Measurements from ENCODE around the gene EMSY. TPM values are rescaled to one million over a fixed set of nuclear protein-coding genes. Genes with fewer than 3 reads are reported as not detected.

The EMSY gene
- polyA plus RNA-seq, 1 donor (not counting 4 experiments of a cell fraction or from before 2014, with no cell fraction given): 11.3 TPM

- Histone ChIP-seq H4K20me1 (ENCODE audit: control insufficient read depth, extremely low read depth, insufficient read depth, low read length) (no peaks in the 10 kb centered on the region), H3K27me3 (ENCODE audit: control insufficient read depth, extremely low read depth, insufficient read depth, low read length) (no peaks in the 10 kb centered on the region), H2AFZ (ENCODE audit: control insufficient read depth, low read length) (no peak overlapping the region), H3K9ac (ENCODE audit: control insufficient read depth, extremely low read depth, insufficient read depth, low read length) (no peak overlapping the region), H3K4me3 (ENCODE audit: control insufficient read depth in 2 of 3, extremely low read depth in 1 of 3, insufficient read depth in 2 of 3, low read depth in 1 of 3, low read length in 3 of 3) (no peak overlapping the region), H3K36me3 (ENCODE audit: control insufficient read depth in 2 of 2, extremely low read depth in 1 of 2, insufficient read depth in 2 of 2, low read length in 2 of 2) (no peaks in the 10 kb centered on the region), H3K9me3 (ENCODE audit: control insufficient read depth, low read depth, low read length) (no peaks in the 10 kb centered on the region), H3K4me2 (ENCODE audit: control insufficient read depth, extremely low read depth, insufficient read depth, low read depth, low read length) (no peak overlapping the region), H3K9me1 (ENCODE audit: control insufficient read depth, extremely low read depth, insufficient read depth, low read length) (no peaks in the 10 kb centered on the region), H3K4me1 (ENCODE audit: control insufficient read depth, extremely low read depth, insufficient read depth, low read length) (no peaks in the 10 kb centered on the region), H3K27ac (ENCODE audit: control insufficient read depth, insufficient read depth, low read length) (no peak overlapping the region), H3K79me2 (ENCODE audit: control insufficient read depth, insufficient read depth, low read length) (no peaks in the 10 kb centered on the region)
- dilution Hi-C loops (cut with MboI; ENCODE audit: extremely low pct_ligation_motif_present, low sequenced_read_pairs): no loop called here
- no peak for DNase-seq (ENCODE audit: low read depth, low spot score)
- TF ChIP-seq CTCF (optimal IDR thresholded peaks at IDR 0.05 in 1 of 3, IDR thresholded peaks at IDR 0.05 in 1 of 3, conservative IDR thresholded peaks at IDR 0.05 in 1 of 3; ENCODE audit: extremely low read depth in 1 of 3, insufficient read depth in 2 of 3, low read length in 3 of 3) (no peak), EZH2 (IDR thresholded peaks at IDR 0.05; ENCODE audit: low read length) (no peak)
- FAIRE-seq: no peak
Observed at GRCh38 chr11:76566811-76567210, 122.0 kb downstream of the EMSY start.

- TF ChIP-seq EZH2 (IDR thresholded peaks at IDR 0.05; ENCODE audit: low read length): no peak
- no peak for TF ChIP-seq CTCF (optimal IDR thresholded peaks at IDR 0.05 in 1 of 3, IDR thresholded peaks at IDR 0.05 in 1 of 3, conservative IDR thresholded peaks at IDR 0.05 in 1 of 3; ENCODE audit: extremely low read depth in 1 of 3, insufficient read depth in 2 of 3, low read length in 3 of 3)
Observed at GRCh38 chr11:76567261-76567660, 122.4 kb downstream of the EMSY start.

More at GRCh38 chr11:76567261-76567660, 122.4 kb downstream of the EMSY start:
- DNase-seq (ENCODE audit: low read depth, low spot score) (no peak), FAIRE-seq (no peak)
- no peaks in the 10 kb centered on the region for H3K79me2 ChIP-seq (ENCODE audit: control insufficient read depth, insufficient read depth, low read length)
- no peak overlapping the region for H3K4me3 ChIP-seq (ENCODE audit: control insufficient read depth in 2 of 3, extremely low read depth in 1 of 3, insufficient read depth in 2 of 3, low read depth in 1 of 3, low read length in 3 of 3)
- no peaks in the 10 kb centered on the region for H3K36me3 ChIP-seq (ENCODE audit: control insufficient read depth in 2 of 2, extremely low read depth in 1 of 2, insufficient read depth in 2 of 2, low read length in 2 of 2)
- dilution Hi-C loops (cut with MboI; ENCODE audit: extremely low pct_ligation_motif_present, low sequenced_read_pairs): no loop called here
- no peak overlapping the region for H2AFZ ChIP-seq (ENCODE audit: control insufficient read depth, low read length)
- H3K9ac ChIP-seq (ENCODE audit: control insufficient read depth, extremely low read depth, insufficient read depth, low read length): no peak overlapping the region
- H3K4me2 ChIP-seq (ENCODE audit: control insufficient read depth, extremely low read depth, insufficient read depth, low read depth, low read length): no peak overlapping the region
- H3K9me3 ChIP-seq (ENCODE audit: control insufficient read depth, low read depth, low read length): no peaks in the 10 kb centered on the region
- no peaks in the 10 kb centered on the region for H3K9me1 ChIP-seq (ENCODE audit: control insufficient read depth, extremely low read depth, insufficient read depth, low read length)
- no peaks in the 10 kb centered on the region for H4K20me1 ChIP-seq (ENCODE audit: control insufficient read depth, extremely low read depth, insufficient read depth, low read length)
- no peaks in the 10 kb centered on the region for H3K27me3 ChIP-seq (ENCODE audit: control insufficient read depth, extremely low read depth, insufficient read depth, low read length)
- H3K4me1 ChIP-seq (ENCODE audit: control insufficient read depth, extremely low read depth, insufficient read depth, low read length): no peaks in the 10 kb centered on the region
- no peak overlapping the region for H3K27ac ChIP-seq (ENCODE audit: control insufficient read depth, insufficient read depth, low read length)

Measured in keratinocyte (primary cell).